AG04449 (cell line): Measurements from ENCODE around the gene C2CD3.
"Not testable (repeated sequence)": the region's sequence is repeated elsewhere in the genome, so short reads cannot be mapped to it uniquely, and the experiment has no call there.

Source experiments
- CTCF ChIA-PET: fragments of 350-600 bp; formaldehyde crosslinking; extraction: SDS; loops from one replicate; lab custom pipeline; 2021; ENCODE audit warnings: antibody characterized with exemption; lab: Yijun Ruan, JAX
- POLR2A ChIA-PET: fragments of 400-600, 350-600 bp; formaldehyde crosslinking; extraction: SDS; loops from one replicate; lab custom pipeline; 2020; ENCODE audit warnings: antibody characterized with exemption, inconsistent platforms; lab: Yijun Ruan, JAX
- DNase-seq: peaks from one replicate; pipeline ENCODE4 v3.0.0-alpha.2; 2010; ENCODE audit warnings: low read depth, low spot score
- H3K4me3 ChIP-seq: 2 replicates; pipeline ENCODE4 v1.5.1; 2011; ENCODE audit warnings: low read depth, mild to moderate bottlenecking, control low read depth, low read length
- TF ChIP-seq, protein P1 (sequence below): IDR thresholded peaks from one replicate; pipeline ENCODE4 v1.5.1; 2011; ENCODE audit warnings: mild to moderate bottlenecking, moderate library complexity, low read length, control low read depth, inconsistent platforms; ENCODE audit not compliant: insufficient read depth; ENCODE audit errors: missing control alignments

Gene C2CD3

DNA sequence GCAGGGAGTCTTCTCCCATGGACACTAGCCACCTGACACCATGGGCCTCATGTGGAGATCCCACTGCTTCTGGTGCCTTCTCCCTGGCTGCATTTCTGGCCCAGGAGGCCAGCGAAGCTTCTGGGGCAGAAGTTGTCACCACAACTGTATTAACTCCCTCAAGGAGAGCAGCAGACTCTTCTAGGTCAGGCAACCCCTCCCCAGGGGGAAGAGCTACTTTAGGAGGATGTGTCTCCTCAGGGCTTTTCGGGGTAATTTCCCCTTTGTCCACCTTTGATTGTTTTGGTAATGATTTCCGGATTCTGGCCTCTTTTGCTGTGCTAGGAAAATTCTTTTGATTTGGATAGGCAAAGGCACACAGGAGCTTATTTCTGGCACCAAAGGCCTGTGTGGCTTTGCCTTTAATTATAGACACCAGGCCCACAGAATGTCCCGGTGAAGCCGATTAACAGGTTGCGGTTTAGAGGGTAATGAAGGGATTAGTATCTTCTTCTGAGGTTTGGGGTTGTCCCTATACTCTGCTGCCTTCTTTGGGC, 179.3 kb downstream of the C2CD3 start:
- no peak overlapping the region for H3K4me3 ChIP-seq
- TF ChIP-seq, protein P1, sequence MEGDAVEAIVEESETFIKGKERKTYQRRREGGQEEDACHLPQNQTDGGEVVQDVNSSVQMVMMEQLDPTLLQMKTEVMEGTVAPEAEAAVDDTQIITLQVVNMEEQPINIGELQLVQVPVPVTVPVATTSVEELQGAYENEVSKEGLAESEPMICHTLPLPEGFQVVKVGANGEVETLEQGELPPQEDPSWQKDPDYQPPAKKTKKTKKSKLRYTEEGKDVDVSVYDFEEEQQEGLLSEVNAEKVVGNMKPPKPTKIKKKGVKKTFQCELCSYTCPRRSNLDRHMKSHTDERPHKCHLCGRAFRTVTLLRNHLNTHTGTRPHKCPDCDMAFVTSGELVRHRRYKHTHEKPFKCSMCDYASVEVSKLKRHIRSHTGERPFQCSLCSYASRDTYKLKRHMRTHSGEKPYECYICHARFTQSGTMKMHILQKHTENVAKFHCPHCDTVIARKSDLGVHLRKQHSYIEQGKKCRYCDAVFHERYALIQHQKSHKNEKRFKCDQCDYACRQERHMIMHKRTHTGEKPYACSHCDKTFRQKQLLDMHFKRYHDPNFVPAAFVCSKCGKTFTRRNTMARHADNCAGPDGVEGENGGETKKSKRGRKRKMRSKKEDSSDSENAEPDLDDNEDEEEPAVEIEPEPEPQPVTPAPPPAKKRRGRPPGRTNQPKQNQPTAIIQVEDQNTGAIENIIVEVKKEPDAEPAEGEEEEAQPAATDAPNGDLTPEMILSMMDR = no peak
- DNase-seq = no peak
- ChIA-PET POLR2A (no interaction called here), CTCF (no interaction called here)

DNA sequence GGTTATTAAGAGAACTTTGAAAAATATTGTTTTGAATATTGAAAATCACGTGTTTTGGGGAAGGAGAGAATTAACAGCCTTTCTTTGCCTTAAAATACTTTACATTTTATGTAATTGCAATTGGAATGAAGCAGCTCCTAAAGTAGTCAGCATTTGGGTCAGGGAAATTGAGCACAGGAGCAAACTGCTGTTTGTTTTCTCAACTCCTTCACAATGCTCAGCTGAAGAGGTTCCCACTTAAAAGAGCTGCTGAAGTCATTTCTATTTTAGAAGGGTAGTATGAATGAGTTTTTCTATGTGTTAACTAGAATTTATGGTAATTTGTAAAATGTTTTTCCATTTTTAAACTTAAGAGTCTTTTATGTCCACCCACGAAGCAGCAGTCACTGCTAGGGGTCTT, 180.1 kb downstream of the C2CD3 start:
- ChIA-PET CTCF (interaction anchor here (0.6 kb wide), 1 partner anchor 34 kb away, joined by 3 read pairs; no protein-coding TSS in a partner anchor), POLR2A (no interaction called here)
- TF ChIP-seq, protein P1 = no peak
- DNase-seq = no peak
- H3K4me3 ChIP-seq = no peak overlapping the region

DNA sequence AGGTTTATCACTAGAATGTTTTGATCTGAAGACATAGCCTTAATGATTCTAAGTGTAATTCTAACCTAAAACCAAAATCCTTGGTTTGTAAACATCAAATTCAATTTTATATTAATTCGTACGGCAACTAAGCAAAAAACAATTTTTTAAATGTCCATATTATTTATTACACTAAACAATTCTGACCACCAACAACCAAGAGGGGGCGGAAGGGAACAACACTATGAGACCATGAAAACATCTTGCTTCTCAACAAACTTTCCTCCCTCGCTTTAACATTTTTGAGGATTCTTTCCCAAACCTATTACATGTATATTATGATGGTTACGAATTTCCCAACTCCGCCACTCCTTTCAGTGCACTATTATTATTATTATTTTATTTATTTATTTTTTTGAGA, 181.6 kb downstream of the C2CD3 start:
- ChIA-PET POLR2A (no interaction called here), CTCF (no interaction called here)
- H3K4me3 ChIP-seq = no peak overlapping the region
- TF ChIP-seq, protein P1 = no peak
- DNase-seq = no peak

DNA sequence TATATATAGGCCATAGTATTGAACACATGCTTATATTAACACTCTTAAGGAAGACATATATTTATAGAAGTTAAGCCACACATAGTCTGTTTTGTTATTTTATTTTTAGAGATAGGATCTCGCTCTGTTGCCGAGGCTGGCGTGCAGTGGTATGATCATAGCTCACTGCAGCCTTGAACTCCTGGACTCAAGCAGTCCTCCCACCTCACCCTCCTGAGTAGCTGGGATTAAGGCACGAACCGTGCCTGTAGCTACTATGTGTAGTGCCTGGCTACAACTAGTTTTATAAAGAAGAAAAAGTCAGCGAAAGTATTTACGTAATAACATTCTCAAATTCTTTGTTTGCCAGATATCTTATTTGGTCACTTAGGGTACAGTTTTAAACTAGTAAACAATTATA, 182.6 kb downstream of the C2CD3 start:
- DNase-seq = no peak
- ChIA-PET CTCF (no interaction called here), POLR2A (interaction anchor here (0.6 kb wide), 1 partner anchor 11 kb away, joined by 3 read pairs; no protein-coding TSS in a partner anchor)
- TF ChIP-seq, protein P1 = no peak
- H3K4me3 ChIP-seq = no peak overlapping the region

DNA sequence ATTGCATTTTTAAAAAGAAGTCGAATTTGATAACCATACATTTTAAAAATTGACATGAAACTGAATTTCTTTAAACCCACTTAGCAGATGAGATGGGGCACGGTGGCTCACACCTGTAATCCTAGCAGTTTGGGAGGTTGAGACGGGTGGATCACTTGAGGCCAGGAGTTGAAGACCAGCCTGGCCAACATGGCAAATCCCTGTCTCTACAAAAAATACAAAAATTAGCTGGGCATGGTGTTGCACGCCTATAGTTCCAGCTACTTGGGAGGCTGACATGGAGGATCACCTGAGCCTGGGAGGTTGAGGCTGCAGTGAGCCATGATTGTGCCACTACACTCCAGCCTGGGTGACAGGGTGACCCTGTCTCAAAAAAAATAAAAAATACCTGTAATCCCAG, 185.1 kb downstream of the C2CD3 start:
- POLR2A ChIA-PET, H3K4me3 ChIP-seq, DNase-seq, CTCF ChIA-PET: not testable (repeated sequence)

DNA sequence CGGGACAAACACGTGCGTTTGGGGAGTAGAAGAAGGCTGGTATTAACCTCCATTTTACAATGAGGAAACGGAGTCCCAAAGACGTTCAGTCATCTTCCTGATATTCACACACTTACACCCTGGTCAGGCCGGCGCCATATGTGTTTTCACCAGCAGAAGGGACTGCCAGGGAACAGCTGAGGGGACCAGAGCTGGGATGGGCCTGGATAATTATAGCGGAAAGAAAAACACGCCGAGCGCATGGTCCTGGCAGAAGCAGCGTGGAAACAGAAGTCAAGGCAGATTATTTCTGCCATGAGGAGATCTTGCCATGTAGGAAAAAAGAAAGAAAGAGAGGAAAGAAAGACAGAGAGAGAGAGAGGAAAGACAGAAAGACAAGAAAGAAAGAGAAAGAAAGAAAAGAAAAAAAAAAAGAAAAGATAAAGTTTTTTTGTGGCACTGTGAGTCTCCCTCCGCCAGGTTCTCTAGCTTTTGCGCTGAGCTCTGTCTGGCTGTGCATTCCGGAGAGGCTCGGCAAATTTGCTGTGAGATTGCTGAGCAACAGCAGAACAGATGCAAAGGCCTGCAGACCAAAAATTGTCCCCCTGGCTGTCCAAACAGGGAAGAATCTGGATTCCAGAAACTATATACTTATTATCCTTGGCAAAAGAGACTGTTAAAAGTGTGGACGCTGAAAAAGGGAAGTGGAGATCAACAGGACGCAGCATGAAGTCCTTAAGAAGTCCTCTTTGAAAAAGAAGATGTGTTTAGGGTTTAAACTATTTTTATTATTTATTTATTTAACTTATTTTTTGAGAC, 186.9 kb downstream of the C2CD3 start:
- POLR2A ChIA-PET = no interaction called here
- DNase-seq = no peak
- TF ChIP-seq, protein P1 = no peak
- H3K4me3 ChIP-seq = no peak overlapping the region; the same call in 1 of the 2 replicates
- CTCF ChIA-PET = interaction anchor here (0.7 kb wide), 1 partner anchor 1097 kb away, joined by 3 read pairs; no protein-coding TSS in a partner anchor
